Astrocyte of the cerebellum (primary cell): ENCODE data around the gene FAM163B.

Experiments
- DNase-seq: peaks from one replicate; pipeline ENCODE4 v3.0.0-alpha.2; 2011; ENCODE audit warnings: low read depth
- H3K4me3 ChIP-seq: 2 replicates; pipeline ENCODE4 v1.5.1; 2011; ENCODE audit warnings: mild to moderate bottlenecking, low read depth, low read length, moderate library complexity
- CTCF ChIP-seq: IDR thresholded peaks from 2 replicates; pipeline ENCODE4 v1.5.1; 2012; ENCODE audit warnings: low read length, low read depth, moderate library complexity, mild to moderate bottlenecking; ENCODE audit errors: missing control alignments
- in situ Hi-C: cut with HindIII; loops from 2 replicates; pipeline ENCODE4 v1.10.0; 2017; ENCODE audit warnings: low sequenced_read_pairs

The FAM163B gene

GRCh38 chr9:133584559-133585476, 24.4 kb downstream of the FAM163B start:
- H3K4me3 ChIP-seq = no peak overlapping the region
- no peak for DNase-seq
- TF ChIP-seq CTCF = no peak
- in situ Hi-C loops = no loop called here

- in situ Hi-C loops = no loop called here
These were observed 25.0 kb downstream of the FAM163B start for GRCh38 chr9:133584167-133584558.

DNA sequence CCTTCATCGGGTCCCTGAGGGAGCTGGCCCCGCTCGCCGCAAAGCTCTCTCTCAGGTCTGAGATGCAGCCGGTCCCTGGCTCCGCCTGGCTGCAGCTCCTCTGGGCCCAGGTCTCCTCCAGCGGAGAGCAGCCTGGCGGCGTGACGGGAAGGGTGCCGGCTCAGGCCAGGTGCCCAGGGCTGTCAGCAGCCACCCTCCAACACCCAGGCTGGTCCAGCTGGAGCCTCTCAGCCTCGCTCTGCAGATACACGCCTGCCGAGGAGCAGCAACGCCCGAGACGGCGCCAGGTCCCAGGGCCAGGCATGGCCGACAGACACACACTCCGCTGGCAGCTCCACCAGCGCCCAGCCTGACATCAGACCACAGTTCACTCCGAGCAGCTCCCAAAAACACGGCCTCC, 25.6 kb downstream of the FAM163B start:
- no peak for DNase-seq
- TF ChIP-seq CTCF = no peak

More at GRCh38 chr9:133584167-133584558, 25.0 kb downstream of the FAM163B start:
- TF ChIP-seq CTCF = no peak
- H3K4me3 ChIP-seq = no peak overlapping the region
- no peak for DNase-seq

DNA sequence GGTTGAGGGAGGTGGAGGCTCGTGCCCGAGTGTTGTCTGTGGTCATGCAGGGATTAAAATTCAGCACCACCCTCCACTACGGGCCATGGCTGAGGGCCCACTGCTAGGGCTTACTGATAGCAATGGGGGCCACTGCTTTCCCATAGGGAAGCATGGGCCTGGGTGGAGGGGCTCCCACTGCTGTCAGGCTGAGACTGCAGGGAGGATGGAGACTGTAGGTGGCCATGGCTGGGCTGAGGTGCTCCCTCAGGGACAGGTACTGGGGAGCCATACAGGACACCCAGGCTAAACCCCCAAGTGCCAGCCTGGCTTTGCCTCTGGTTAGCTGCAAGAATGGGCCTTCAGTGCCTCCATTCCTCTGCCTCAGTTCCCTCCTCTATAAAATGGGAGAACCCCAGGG, 26.1 kb downstream of the FAM163B start:
- H3K4me3 ChIP-seq = no peak overlapping the region
- in situ Hi-C loops = no loop called here
- no peak for DNase-seq
- no peak for TF ChIP-seq CTCF

More for the DNA sequence above, 25.6 kb downstream of the FAM163B start:
- in situ Hi-C loops = no loop called here
- H3K4me3 ChIP-seq = no peak overlapping the region

GRCh38 chr9:133582501-133583045, 26.6 kb downstream of the FAM163B start:
- DNase-seq = no peak
- in situ Hi-C loops = no loop called here
- no peak for TF ChIP-seq CTCF
- no peak overlapping the region for H3K4me3 ChIP-seq

DNA sequence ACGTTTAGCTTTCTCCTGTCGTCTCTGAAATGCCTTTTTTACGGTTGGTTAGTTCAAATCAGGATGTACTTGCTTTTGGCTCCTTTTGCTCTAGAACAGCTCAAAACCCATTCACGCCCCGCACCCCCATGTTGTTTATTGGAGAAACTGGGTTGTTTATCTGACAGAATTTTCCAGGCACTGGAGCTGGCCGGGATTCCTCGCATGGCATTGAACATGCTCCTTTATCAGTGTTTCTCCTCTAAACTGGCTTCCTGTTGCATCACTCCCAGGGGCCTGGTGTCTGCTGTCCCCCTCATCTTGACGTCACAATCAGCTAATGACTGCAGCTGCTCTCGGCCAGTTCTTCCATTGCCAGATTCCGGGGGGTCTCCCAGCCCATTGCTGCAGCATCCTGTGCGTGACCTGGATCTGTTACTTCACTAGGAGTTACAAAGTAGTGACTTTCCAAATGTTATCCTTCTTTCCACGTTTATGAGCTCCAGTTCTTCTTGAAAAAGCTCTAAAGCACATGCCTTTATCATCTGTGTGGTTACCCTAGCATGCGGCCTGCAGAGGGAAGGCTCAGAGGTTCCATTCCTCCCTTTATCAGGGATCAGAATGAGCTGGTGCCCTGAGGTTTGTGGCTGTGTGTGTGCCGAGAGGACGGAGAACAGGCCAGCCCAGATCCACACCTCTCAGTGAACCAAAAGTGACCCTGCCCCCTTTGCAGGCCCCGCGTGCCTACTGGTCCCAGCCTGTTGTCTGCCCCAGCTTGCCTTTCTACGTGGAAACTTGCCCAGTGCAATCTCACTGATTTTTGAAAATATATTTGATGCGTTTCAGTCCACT, 27.5 kb downstream of the FAM163B start:
- no peak for DNase-seq
- no peak for TF ChIP-seq CTCF
- no peak overlapping the region for H3K4me3 ChIP-seq
- in situ Hi-C loops = no loop called here
